Right ventricle myocardium superior (tissue), 1 donor: Measurements from ENCODE around the gene SPTY2D1. TPM values are rescaled to one million over a fixed set of nuclear protein-coding genes. Genes with fewer than 3 reads are reported as not detected.

Experiments used
- ATAC-seq: fragments of 200-7000 bp; cut with Tn5 transposase; one replicate; pipeline ENCODE4 v1.9.1; 2020; ENCODE audit warnings: mild to moderate bottlenecking; ENCODE audit not compliant: poor library complexity
- DNase-seq: peaks from one replicate; pipeline ENCODE4 v3.0.0-alpha.2; 2020
- intact Hi-C: fragments of 100-400 bp; cut with DNase I; formaldehyde crosslinking; loops from one replicate; pipeline ENCODE4 v1.11.2; 2022
- total RNA-seq: library from RNA; stranded (reverse); fragmentation: NEBNext Ultra II Directional; extraction: Animal tissue kit (Norgen Biotek cat#: 25700); gene quantifications from one replicate; pipeline ENCODE4 v1.2.1, GENCODE V29; 2021
- donor health status: DM: no; HTN: yes; CAD: no; lungs with severe emphysema.

The SPTY2D1 gene
- total RNA-seq, 1 donor from 2014 or later: 8.2 TPM

DNA sequence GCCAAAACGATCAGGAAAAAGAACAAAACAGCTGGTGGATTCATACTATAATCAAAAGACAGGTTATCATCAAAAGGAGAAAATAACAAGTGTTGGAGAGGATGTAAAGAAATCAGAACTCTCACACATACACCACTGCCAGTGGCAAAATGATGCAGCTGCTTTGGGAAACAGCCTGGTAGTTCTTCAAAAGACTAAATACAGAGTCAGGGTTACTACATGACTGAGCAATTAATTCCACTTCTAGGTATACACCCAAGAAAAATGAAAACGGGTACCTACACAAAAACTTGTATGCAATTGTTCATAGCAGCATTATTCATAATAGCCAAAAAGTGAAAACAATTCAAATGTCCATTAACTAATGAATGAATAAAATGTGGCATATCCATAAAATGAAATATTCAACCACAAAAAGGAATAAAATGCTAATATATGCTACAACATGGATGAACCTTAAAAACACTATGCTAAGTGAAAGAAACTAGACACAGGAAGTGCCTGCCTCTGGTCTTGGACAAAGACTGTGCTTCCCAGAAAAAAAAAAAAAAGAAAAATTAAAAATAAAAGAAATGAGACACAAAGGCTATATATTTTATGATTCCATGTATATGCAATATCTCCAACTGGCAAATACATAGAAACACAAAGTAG is 53.9 kb downstream of the SPTY2D1 start:
- no peak for ATAC-seq
- intact Hi-C loops: loop anchor here (10.0 kb wide), 1 partner anchor 125 kb away; no protein-coding TSS in a partner anchor
- no peak for DNase-seq

DNA sequence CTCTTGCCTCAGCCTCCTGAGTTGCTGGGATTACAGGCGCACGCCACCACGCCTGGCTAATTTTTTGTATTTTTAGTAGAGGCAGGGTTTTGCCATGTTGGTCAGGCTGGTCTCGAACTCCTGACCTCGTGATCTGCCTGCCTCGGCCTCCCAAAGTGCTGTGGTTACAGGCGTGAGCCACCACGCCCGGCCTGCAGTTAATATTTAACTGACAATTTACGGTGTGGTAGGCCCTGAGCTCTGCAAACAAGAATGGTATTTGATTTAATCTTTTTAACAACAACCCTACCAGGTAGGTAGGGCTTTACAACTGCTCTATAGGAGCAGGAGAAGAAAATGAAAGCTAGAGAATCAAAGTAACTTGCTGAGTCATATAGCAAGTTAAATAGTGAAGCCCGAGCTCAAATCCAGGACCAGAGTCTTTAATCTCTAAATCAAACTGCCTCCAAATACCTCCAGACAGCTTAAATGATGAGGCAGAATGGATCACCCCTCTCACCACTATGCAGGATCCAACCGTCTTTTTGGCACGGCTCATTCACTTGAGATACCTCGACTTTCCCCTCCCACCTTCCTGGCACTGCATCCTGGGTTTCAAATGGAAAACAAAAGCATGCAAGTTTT is 55.1 kb downstream of the SPTY2D1 start:
- ATAC-seq: no peak
- intact Hi-C loops: no loop called here
- DNase-seq: no peak

GRCh38 chr11:18575361-18575760 is 58.8 kb downstream of the SPTY2D1 start:
- no peak for ATAC-seq
- no peak for DNase-seq
- intact Hi-C loops: no loop called here

DNA sequence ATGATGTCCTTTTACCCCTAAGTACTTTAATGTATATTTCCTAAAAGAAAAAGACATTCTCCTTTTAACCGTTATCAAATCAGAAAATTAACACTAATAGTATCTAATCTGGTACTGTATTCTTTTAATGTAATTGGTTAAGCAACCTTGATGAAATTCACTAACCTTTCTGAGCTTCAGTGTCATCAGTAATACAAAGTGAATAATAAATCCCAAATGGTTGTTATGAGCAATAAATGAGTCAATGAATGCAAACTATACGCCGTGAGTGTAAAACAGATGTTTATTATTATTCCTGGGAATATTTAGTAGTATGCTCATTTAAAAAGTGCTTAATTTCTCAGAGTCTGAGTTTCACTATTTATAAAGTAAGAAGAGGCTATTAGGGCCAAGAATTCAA is 67.1 kb downstream of the SPTY2D1 start:
- intact Hi-C loops: no loop called here
- ATAC-seq (no peak), DNase-seq (no peak)

GRCh38 chr11:18566406-18566805 is 67.7 kb downstream of the SPTY2D1 start:
- intact Hi-C loops: no loop called here
- ATAC-seq (no peak), DNase-seq (no peak)

DNA sequence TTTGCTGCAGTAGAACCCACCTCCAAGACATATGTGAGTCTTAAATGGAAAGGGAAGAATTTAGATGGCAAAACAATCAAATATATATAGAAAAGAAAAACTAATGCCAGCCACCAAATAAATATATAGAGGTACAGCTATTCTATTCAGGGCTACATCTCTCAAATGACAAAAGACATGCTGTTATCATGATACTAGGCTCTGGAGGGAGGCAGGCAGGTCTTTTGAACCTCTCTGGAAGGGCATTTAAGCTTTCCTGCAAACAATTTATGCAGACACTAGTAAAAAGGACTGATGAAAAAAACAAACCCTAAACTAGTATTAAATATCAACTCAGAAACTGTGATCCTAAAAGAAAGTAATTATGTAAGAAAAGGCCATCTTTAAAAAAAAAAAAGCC is 70.0 kb downstream of the SPTY2D1 start:
- intact Hi-C loops: no loop called here
- no peak for ATAC-seq

GRCh38 chr11:18563090-18563730 is 70.9 kb downstream of the SPTY2D1 start:
- intact Hi-C loops: no loop called here
- no peak for ATAC-seq

More for the DNA sequence above, 70.0 kb downstream of the SPTY2D1 start:
- no peak for DNase-seq

More at GRCh38 chr11:18563090-18563730, 70.9 kb downstream of the SPTY2D1 start:
- DNase-seq: no peak

Other genes starting within 250 kb of the SPTY2D1 start
- gene LDHA, start 239.8 kb downstream of the SPTY2D1 start, total RNA-seq: 302 TPM
- gene LDHC, start 222.0 kb downstream of the SPTY2D1 start, total RNA-seq: not detected
- not detected for gene LDHAL6A, start 178.5 kb downstream of the SPTY2D1 start, total RNA-seq
- gene TSG101, start 107.4 kb downstream of the SPTY2D1 start, total RNA-seq: 56.2 TPM
- 19.3 TPM for gene UEVLD, start 45.6 kb downstream of the SPTY2D1 start, total RNA-seq
- 13.3 TPM for gene MISFA, start 34.6 kb downstream of the SPTY2D1 start, total RNA-seq
- gene TMEM86A, start 64.4 kb upstream of the SPTY2D1 start, total RNA-seq: 4.3 TPM
- gene IGSF22, start 91.8 kb upstream of the SPTY2D1 start, total RNA-seq: 0.86 TPM
- gene PTPN5, start 157.5 kb upstream of the SPTY2D1 start, total RNA-seq: 1.0 TPM